ENCODE data around the gene STRN3.
"Not testable (repeated sequence)": the region's sequence is repeated elsewhere in the genome, so short reads cannot be mapped to it uniquely, and the experiment has no call there.

The STRN3 gene

DNA sequence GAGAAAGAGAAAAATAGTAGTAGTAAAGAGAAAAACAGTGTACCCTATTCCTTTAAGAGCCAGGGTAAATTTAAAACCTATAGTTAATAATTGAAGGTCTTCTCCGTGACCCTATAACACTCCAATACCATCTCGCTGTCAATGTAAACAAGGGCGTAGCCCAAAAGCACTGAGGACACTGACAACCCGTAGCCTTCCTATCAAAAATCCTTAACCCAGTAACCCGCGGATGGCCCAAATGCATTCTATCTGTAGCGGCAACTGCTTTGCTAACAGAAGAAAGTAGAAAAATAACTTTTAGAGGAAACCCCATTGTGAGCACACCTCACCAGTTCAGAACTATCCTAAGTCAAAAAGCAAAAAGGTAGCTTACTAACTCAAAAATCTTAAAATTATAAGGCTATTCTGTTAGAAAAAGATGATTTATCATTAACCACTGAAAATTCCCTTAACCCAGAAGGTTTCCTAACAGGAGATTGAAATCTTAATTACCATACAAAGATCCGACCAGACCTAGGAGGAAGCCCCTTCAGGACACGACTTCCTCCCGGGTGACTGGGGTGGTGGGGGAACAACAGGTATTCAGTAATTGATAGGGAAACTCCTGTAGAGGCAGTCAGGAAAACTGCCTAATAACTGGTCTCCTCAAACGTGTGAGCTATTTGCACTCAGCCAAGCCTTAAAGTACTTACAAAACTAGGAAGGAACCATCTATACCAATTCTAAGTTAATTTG is 58.6 kb downstream of the STRN3 start:
- DNase-seq = not testable (repeated sequence)

DNA sequence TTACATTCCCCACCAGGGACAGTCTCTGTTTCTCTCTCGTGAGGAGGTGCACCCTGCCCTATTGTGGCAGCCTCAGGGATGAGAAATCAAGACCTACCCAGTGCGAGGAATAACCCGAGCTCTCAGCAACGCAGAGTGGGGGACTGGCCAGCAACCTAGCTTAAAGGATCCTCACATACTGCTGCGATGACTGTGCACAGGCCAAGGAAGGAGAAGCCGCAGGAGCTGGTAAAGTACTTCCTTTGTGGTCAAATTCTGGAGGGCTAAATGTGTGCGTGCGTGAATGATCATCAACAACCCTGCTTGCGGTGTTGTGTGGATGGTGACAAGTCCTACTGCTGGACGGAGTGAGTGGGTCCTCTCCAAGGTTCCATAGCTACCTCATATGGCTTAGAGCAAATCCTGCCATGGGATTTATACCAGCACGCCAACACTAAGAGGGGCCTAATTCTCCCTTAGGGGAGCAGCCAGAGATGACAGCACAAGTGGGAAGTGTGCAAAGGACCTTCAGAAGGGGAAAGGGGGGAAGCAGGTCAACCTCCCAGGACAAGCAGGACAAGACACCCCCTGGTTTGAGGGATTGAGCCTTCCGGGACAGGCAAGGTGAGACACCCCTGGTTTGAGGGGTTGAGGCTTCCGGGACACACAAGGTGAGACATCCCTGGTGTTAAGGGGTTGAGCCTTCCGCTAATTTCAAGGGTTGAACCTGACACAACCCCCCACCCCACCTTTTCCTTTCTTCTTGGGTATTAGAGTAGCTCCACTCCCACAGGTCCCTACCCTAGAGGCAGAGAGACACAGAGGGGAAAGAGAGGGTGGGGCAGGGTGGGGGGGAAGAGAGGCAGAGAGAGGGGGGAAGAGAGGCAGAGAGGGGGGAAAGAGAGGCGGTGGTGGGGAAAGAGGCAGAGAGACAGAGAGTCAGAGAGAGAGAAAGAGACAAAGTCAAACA is 59.5 kb downstream of the STRN3 start:
- no peak for DNase-seq

DNA sequence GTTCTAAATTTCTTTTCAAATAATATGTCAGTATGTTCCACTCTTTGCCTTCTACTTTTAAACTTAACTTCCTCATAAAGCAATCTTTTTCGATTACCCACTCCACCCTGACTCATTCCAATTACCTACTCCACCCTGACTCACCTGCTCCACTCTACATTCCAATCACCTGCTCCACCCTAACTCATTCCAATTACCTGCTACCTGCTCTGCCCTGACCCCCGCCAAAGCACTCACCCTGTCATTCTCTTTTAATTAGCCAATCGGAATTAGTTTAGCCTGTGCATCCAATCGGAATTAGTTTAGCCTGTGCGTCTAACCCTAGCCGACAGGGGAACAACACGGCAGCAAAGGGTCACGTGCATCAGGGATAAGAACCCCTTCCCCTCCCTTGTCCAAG is 60.3 kb downstream of the STRN3 start:
- not testable (repeated sequence) for DNase-seq

DNA sequence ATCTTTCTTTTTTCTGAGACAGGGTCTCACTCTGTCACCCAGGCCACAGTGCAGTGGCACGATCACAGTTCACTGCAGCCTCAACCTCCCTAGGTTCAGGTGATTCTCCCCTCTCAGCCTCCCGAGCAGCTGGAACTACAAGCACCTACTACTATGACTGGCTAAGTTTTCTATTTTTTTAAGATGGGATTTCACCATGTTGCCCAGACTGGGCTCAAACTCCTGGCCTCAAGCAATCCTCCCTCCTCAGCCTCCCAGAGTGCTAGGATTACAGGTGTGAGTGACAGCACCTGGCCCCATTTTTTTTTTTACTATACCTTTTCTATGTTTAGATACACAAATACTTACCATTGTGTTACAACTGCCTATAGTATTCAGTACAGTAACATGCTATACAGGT is 63.6 kb downstream of the STRN3 start:
- DNase-seq = not testable (repeated sequence)

DNA sequence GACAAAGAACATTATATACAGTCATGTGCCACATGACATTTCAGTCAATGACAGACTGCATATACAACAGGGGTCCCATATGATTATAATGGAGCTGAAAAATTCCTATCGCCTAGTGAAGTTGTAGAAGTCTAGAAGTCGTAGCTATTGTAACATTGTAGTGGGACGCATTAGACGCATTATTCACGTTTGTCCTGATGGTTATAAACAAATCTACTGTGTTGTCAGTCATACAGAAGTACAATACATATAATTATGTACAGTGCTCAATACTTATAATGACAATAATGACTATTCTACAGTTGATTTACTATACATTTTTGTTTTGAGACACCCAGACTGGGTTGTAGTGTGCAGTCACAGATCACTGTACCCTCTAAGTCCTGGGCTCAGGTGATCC is 64.8 kb downstream of the STRN3 start:
- DNase-seq = no peak

DNA sequence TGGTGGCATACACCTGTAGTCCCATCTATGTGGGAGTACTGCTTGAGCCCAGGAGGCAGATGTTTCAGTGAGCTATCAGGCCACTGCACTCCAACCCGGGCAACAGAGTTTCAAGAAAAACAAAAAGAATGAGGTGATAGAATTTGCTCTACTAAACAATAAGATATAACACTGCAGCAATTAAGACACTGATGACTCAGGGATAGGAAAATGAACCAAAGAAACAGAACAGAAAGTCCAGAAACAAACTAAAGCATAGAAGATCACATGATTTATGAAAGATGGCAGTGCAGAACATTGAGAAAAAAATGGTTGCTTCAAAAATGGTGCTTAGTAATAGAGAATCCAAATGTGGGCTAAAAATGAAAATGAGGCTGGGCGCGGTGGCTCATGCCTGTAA is 66.0 kb downstream of the STRN3 start:
- no peak for DNase-seq

DNA sequence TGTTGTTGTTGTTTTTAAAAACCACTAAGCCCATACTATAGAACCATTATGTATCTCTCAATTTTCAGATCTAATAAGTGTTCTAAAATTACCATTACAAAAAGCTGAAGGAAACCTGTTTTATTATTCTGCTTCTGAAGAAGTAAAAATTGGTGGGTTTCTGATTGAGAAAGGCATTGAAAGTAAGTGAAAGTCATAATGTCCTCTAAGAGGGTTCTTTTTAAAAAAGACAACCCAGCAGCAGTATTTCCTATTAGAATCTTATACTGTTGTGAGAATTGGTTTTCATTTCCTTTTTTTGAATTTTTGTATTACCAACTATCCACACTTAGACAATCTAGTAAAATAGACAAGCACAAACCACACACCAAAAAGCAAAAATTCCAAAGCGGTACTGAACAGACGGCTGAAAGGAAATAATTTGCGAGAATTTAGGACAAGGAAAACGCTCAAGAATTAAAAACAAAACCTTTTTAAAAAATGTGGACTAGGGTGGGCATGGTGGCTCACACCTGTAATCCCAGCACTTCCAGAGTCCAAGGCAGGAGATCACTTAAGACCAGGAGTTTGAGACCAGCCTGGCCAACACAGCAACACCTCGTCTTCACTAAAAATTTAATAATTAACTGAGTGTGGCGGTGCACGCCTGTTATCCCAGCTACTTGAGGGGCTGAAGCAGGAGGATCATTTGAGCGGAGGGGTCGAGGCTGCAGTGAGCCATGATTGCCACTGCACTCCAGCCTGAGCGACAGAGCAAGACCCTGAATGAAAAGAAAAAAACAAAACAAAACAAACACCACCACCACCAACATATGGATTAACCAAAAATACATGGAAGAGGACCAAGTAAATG is 67.4 kb downstream of the STRN3 start:
- no peak for DNase-seq

DNA sequence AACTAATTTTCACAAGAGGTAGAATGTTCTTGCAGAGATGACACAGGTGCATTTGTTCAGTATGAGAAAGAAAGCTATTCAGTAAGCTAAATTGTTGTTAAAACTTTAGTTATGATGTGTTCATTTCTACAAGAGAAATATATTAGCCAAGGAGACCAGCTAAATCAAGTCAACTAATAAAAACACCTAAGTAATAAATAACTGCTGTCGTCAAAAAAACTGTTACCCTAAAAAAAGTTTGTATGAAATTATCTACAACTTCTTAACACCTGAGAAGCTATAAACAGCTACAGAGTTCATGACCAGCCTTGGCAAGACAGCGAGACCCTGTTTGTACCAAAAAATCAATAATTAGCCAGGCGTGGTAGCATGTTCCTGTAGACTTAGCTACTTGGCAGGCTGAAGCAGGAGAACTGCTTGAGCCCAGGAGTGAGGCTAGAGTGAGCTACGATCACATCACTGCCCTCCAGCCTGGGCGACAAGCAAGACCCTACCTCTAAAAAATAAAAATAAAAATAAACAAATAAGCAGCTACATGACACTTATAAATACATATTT is 68.3 kb downstream of the STRN3 start:
- DNase-seq = no peak

DNA sequence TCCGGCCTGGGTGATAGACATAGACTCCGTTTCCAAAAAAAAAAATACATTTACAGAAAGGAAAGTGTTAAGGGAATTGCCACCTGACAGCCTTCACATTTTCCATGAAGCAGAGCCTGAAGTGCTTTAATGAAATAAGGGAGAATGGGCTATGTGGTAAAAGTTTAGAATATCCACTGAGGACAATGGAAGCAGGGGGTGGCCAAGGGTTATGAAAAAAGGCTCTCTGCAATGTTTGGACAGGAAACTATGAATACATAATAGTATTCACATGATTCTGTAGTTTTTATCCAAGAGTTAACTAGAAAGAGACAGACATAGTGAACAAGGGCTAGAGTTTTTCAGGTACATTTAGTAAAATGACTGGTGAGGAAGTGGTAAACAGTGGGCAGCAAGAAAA is 76.5 kb downstream of the STRN3 start:
- no peak for DNase-seq

DNA sequence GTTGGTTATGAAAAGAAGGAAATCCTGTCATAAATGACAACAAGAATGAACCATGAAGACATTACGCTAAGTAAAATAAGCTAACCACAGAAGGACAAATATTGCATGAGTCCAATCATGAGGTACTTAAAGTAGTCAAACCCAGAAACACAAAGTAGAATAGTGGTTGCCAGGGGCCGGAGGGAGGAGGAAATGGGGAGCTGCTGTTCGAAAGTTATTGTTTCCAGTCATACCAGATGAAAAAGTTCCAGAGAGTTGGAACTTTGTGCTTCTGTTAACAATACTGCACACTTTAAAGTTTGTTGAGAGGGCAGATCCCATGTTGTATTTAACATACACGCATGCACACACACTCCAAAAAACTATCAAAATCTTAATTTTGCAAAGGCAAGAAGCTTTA is 82.5 kb downstream of the STRN3 start:
- no peak for DNase-seq

DNA sequence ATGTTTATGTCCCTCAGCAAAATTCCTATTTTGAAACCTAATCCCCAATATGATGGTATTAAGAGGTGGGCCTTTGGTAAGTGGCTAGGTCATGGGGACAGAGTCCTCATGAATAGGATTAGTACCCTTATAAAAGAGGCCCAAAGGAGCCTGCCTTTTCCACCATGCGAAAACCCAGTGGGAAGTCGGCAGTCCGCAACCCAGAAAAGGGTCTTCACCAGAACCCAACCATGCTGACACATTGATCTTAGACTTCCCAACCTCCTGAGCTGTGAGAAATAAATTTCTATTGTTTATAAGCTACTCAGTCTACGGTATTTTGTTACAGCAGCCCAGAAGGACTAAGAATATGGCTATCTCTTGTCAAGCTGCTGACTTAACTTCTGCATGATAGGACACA is 85.3 kb downstream of the STRN3 start:
- DNase-seq = no peak

DNA sequence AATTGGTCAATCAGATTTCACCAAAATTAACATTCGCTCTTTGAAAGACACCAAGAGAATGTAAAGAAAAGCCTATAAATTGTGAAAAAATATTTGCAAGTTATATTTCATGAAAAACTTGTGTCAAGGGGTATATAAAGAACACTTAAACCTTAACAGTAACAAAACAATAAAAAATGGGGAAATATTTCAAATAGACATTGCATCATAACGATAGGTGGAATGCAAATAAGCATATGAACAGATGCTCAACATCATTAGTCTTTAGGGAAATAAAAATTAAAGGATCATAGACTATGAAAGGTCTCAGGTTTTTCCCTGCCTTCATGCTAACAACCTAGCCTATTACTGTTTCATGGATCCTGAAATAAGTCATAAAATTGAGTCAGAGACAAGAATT is 87.6 kb downstream of the STRN3 start:
- DNase-seq = no peak

DNA sequence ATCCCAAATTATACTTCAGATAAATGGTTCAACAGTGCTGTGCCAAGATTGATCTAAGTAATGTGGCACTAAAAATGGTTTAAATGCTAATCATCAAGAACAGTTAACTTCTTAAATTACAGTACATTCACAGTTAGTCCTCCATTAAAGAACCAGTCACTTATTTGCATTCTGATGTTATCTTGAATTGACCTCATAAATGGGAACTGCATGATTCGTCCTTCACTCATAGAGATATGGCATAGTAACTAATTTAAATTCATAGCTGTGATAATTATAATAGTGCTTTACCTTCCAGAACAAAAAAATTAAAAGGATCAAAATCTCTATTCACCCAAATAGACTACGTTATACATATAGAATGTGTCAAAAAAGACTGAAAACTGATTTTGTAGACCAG is 90.7 kb downstream of the STRN3 start:
- DNase-seq = no peak

DNA sequence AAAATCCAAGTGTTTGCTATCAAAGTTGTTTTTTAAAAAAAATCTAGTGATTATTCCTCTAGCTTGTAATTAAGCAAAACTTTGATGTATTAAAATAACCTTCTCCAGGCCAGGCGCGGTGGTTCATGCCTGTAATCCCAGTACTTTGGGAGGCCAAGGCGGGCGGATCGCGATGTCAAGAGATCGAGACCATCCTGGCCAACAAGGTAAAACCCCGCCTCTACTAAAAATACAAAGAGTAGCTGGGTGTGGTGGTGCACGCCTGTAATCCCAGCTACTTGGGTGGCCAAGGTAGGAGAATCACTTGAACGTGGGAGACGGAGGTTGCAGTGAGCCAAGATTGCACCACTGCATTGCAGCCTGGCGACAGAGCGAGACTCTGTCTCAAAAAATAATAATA is 92.2 kb downstream of the STRN3 start:
- DNase-seq = not testable (repeated sequence)

DNA sequence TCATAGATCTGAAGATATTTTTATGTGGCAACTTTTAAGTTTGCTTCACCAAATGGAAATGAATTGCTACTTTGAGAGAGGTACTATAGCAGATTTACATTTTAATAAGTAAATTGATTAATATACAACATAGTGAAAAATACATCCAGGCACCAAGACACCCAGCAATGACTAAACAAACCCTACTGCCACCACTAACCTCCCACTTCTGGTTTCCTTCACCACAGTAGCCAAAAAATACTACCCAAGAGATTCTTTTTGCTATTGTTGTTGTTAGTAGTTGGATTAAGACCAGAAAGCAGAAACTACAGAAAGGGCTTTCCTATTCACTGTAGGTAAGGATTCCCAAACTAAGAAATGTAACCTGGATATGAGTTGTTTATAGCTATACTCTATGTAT is 97.7 kb downstream of the STRN3 start:
- DNase-seq = no peak

DNA sequence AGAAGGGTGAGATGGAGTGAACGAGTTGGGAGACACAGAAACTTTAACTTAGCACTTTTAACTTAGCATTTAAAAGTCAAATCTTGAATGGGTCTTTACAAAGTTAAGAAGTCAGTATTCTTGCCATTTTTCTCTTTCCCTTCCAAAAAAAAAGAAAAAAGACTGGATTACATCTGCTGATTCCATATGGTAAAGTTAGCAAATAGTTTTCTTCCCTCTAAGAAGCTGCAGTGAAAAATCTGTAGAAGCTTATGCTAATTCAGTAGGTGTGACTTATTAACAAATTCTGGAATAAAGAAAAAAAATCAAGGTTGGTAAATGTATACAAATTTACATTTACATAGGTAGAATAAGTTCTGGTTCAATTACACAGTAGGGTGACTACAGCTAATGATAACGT is 100.9 kb downstream of the STRN3 start:
- no peak for DNase-seq

DNA sequence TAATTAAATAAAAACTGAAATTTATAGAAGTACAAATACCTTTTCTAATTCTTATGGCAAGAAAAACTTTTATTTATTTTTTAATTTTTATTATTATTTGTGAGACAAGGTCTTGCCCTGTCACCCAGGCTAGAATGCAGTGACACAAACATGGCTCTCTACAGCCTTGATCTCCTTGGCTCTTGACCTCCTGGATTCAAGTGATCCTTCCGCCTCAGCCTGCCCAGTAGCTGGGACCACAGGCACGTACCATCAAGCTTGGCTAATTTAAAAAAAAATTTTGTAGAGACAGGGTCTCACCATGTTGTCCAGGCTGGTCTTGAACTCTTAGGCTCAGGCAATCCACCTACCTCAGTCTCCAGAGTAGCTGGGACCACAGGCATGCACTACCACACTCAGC is 104.4 kb downstream of the STRN3 start:
- DNase-seq = no peak

DNA sequence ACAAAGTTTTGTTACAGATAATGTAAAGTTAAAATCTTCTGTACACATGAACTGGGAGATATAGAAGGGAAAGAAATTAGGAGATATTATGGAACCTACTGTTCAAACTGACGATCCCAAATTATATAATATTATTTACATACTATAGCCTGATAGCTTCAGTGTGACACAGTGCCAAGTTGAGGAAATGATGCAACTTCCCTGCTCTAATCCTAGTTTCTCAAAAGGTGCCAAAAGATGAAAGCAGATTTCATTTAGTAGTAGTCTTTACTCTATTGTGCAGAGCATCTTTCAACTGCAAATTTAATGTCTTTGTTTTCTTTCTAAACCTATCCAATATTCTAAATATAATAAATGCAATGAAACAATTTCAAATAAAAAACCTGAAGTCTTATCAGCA is 104.9 kb downstream of the STRN3 start:
- DNase-seq = no peak

DNA sequence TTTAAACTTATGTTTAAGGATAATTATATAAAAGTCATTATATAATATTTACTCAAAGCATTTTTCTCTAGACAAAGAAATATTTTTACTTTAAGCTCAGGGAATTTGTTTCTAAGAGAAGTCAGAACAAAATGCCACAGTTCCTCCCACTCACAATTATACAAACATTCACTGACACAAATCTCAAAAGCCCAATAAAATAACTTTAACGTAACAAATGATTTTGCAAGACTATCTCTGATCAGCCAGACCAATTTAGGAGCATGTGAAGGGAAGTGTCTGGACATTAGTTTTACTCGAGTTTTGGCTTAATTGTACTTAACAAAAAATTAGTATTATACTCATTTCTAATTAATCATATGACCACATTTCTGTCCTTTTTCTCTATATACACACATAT is 110.6 kb downstream of the STRN3 start:
- DNase-seq = no peak

DNA sequence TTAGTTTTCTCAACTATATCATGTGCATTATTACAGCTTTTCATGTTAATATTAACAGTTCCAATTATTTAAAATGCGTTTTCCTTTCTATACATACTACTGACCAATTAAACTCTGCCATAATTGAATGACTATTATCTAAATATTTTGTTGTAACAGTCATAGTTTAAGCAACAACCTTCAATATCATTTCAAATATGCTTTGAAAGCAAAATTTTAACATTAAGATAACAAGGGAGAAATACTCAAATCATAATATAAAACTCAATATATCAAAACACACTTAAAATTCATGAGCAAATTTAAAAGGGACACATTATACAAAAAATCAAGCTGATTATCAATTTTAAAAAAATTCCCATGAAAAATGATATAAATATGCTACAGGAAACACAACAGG is 111.4 kb downstream of the STRN3 start:
- DNase-seq = no peak

DNA sequence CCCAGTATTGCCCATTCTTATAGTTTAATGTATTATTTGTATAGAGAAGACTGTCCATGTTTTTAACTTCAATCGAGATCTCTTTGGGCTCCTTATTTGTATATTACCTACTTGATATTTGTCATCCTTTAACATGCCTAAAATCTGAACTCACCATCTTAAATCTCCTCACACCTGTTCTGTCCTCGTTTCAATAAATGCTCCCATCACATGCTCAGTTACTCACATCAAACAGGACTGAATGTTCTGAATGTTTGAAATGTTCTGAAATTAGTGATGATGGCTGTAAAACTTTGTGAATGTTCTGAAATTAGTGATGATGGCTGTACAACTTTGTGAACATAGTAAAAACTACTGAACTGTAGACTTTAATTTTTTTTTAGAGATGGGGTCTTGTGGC is 117.4 kb downstream of the STRN3 start:
- DNase-seq = no peak

DNA sequence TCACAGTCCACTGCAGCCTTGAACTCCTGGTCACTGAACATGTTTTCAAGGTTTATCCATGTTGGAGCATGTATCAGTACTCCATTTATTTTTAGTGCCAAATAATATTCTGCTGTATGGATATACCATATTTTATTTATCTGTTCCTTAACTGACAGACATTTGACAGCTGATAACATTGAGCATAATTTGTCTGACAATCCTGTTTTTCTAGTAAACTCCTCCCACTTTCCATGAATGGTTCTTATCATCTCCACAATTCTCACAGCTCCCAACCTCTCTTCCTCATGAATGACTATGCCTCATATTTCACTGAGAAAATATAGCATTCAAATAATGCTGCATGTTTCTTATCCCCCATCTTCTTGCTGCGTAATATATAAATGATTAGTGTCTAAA is 118.5 kb downstream of the STRN3 start:
- no peak for DNase-seq
